ENCODE measurements around the gene FOXQ1. TPM values are rescaled to one million over a fixed set of nuclear protein-coding genes. Genes with fewer than 3 reads are reported as not detected.

FOXQ1 gene, protein sequence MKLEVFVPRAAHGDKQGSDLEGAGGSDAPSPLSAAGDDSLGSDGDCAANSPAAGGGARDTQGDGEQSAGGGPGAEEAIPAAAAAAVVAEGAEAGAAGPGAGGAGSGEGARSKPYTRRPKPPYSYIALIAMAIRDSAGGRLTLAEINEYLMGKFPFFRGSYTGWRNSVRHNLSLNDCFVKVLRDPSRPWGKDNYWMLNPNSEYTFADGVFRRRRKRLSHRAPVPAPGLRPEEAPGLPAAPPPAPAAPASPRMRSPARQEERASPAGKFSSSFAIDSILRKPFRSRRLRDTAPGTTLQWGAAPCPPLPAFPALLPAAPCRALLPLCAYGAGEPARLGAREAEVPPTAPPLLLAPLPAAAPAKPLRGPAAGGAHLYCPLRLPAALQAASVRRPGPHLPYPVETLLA
- total RNA-seq: 10 to 100 TPM in 1 of 2 donors, 1 to 10 TPM in 1; 2.0 to 22.9 TPM
- 10 to 100 TPM in 1 of 2 donors, 1 to 10 TPM in 1; 1.5 to 11.7 TPM for polyA plus RNA-seq
- long read RNA-seq, donor 1, transcript FOXQ1-201 (1 exons, 2,309 nt): major isoform, 5 of 5 reads
- long read RNA-seq, donor 1, partial matches to known transcripts: 0 of 5 reads
- long read RNA-seq, donor 1, other reads (novel, unspliced or antisense): 0 of 5 reads
- long read RNA-seq, donor 2: 0 reads
- long read RNA-seq, donor 3, partial matches to known transcripts: 0 of 2 reads
- long read RNA-seq, donor 3, other reads (novel, unspliced or antisense): 0 of 2 reads
- long read RNA-seq, donor 4, partial matches to known transcripts: 0 of 3 reads
- long read RNA-seq, donor 4, other reads (novel, unspliced or antisense): 0 of 3 reads
- long read RNA-seq, donor 5, transcript FOXQ1-201 (1 exons, 2,309 nt): major isoform, 6 of 6 reads
- long read RNA-seq, donor 5, partial matches to known transcripts: 0 of 6 reads
- long read RNA-seq, donor 5, other reads (novel, unspliced or antisense): 0 of 6 reads

DNA sequence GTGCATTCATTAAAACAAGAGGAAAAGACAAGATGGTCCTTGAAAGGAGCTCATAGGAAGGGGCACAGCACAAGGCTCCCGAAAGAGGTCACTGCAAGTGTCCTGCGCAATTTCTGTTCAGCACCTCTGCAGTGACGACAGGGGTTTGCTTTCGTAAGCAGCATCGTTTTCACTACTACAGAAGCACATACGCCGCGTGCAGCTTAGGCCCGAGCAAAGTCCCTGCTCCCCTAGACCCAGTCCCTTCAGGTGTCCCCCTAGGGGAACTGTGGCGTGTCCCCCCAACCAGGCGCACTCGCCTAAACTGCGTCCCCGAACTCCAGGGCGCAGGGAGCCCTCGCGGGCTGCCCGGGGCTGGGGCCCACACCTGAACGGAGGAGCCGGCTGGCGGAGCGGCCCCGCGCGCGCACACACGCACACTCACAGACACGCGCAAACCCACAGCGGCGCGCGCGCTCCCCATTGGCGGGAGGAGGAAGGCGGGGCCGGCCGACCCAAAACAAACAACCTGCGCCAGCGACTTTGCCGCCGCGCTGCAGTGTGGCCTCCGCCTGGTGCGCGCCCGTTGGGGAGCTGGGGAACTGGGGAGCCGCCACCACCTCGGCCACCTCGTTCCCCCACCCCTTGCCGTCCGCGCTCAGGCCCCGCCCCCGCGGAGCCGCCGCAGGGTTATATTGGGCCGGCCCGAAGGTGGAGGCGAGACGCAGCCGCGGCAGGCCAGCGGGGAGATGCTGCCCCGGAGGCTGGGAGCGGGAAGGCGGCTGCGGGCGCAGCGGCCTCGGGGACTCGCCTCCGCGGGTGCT, at the start of gene FOXQ1:
TSS of gene FOXQ1 (plus strand) at position 699 of the 803 bp plus-strand sequence. CDS start 607 bp downstream, outside the sequence.
- H3K27ac ChIP-seq (ENCODE audit: low read depth in 1 of 2, low read length in 1 of 2): peak within 1 kb of the TSS in 1 of 2 donors; percentile 78
- H3K9me3 ChIP-seq (ENCODE audit: control insufficient read depth in 4 of 4, insufficient read depth in 3 of 4, low read length in 3 of 4): no peaks in the 10 kb centered on the region
- ATAC-seq (ENCODE audit: insufficient read depth, low FRiP score): peak; percentile 77
- H3K36me3 ChIP-seq (ENCODE audit: control insufficient read depth in 4 of 4, insufficient read depth in 4 of 4, low read length in 4 of 4): no peaks in the 10 kb centered on the region
- peaks cover 0 to 20% (median 14%) of the 10 kb centered on the region in 3 donors for H3K27me3 ChIP-seq (ENCODE audit: control insufficient read depth in 3 of 3, insufficient read depth in 3 of 3, low read length in 2 of 3)
- H3K4me1 ChIP-seq (ENCODE audit: control insufficient read depth in 5 of 5, insufficient read depth in 5 of 5, low read length in 5 of 5): peaks cover 4 to 29% (median 6%) of the 10 kb centered on the region in 5 donors
- DNase-seq: peak; percentile 69 to 87 (median 76)
- TF ChIP-seq, protein P1, sequence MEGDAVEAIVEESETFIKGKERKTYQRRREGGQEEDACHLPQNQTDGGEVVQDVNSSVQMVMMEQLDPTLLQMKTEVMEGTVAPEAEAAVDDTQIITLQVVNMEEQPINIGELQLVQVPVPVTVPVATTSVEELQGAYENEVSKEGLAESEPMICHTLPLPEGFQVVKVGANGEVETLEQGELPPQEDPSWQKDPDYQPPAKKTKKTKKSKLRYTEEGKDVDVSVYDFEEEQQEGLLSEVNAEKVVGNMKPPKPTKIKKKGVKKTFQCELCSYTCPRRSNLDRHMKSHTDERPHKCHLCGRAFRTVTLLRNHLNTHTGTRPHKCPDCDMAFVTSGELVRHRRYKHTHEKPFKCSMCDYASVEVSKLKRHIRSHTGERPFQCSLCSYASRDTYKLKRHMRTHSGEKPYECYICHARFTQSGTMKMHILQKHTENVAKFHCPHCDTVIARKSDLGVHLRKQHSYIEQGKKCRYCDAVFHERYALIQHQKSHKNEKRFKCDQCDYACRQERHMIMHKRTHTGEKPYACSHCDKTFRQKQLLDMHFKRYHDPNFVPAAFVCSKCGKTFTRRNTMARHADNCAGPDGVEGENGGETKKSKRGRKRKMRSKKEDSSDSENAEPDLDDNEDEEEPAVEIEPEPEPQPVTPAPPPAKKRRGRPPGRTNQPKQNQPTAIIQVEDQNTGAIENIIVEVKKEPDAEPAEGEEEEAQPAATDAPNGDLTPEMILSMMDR (IDR thresholded peaks at IDR 0.05; ENCODE audit: control extremely low read depth, extremely low read depth): no peak
- peak within 1 kb of the TSS; percentile 16 to 75 for H3K9ac ChIP-seq (ENCODE audit: insufficient read depth in 1 of 2, low read length in 2 of 2)
- 0 to 1% methylated on average over 59 to 75 of the region's 75 CpGs for WGBS, 2 donors
- H3K4me3 ChIP-seq: peak within 1 kb of the TSS; percentile 68

DNA sequence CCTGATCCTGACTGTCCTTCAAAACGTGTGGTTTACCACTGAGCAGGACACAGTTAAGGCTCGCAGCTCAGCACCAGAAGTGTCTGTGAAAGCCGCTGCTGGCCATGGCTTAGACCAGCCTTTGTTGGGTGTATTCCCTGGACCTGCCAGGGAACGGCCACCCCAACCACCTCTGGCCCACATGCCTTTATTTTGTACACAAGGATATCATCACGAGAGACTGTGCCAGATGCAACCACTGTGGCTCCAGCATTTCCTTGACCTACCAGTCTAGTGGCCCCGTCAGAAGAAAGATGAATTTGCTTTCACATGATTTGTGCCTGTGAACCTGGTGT, 49.2 kb upstream of the FOXQ1 start:
- 91 to 94% methylated on average over 6 of the region's 6 CpGs for WGBS, 2 donors
- no peak overlapping the region for H3K9ac ChIP-seq (ENCODE audit: insufficient read depth in 1 of 2, low read length in 2 of 2)
- no peaks in the 10 kb centered on the region for H3K36me3 ChIP-seq (ENCODE audit: control insufficient read depth in 4 of 4, insufficient read depth in 4 of 4, low read length in 4 of 4)
- DNase-seq (no peak), ATAC-seq (ENCODE audit: insufficient read depth, low FRiP score) (no peak)
- no peak overlapping the region for H3K4me3 ChIP-seq
- no peaks in the 10 kb centered on the region for H3K27me3 ChIP-seq (ENCODE audit: control insufficient read depth in 3 of 3, insufficient read depth in 3 of 3, low read length in 2 of 3)
- no peaks in the 10 kb centered on the region for H3K4me1 ChIP-seq (ENCODE audit: control insufficient read depth in 5 of 5, insufficient read depth in 5 of 5, low read length in 5 of 5)
- no peak overlapping the region for H3K27ac ChIP-seq (ENCODE audit: low read depth in 1 of 2, low read length in 1 of 2)
- no peaks in the 10 kb centered on the region for H3K9me3 ChIP-seq (ENCODE audit: control insufficient read depth in 4 of 4, insufficient read depth in 3 of 4, low read length in 3 of 4)
- TF ChIP-seq, protein P1 (IDR thresholded peaks at IDR 0.05; ENCODE audit: control extremely low read depth, extremely low read depth): no peak

DNA sequence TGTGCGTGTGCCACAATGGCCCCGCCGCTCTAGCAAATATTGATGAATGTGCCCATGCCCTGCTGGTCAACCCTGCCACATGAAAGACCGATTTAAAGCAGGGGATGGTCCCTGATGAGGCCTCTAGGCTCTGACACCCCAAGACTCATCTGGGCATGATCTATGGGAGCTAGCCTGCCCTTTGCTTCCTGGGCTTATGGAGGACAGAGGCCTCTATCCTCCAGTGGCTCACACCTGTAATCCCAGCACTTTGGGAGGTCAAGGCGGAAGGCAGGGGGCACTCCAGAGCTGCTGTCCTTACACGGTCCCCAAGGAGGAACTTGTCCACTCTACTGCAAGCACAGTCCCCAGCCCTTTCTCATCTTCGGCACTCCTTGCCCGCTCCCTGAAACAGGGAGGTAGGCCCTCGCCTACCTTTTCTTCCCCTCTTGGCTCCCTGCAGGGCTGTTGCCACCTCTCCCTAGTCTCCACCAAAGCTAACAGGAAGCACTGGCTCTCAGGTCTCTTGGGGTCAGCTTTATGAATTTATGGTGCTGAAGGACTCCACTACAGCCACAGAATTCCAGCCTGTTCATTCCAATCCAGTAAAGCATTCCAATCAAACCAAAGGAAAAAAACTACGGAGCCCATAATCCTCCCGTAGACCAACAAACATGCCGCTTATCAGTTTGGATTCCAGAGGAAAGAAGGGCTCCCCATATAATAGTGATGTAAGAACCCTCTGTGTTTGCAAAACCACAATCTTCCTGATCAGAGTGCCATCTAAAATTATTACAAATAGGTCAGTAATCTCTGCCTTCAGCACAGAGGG, 48.7 kb upstream of the FOXQ1 start:
- no peak for ATAC-seq (ENCODE audit: insufficient read depth, low FRiP score)
- Histone ChIP-seq H3K9ac (ENCODE audit: insufficient read depth in 1 of 2, low read length in 2 of 2) (no peak overlapping the region), H3K36me3 (ENCODE audit: control insufficient read depth in 4 of 4, insufficient read depth in 4 of 4, low read length in 4 of 4) (no peaks in the 10 kb centered on the region), H3K9me3 (ENCODE audit: control insufficient read depth in 4 of 4, insufficient read depth in 3 of 4, low read length in 3 of 4) (no peaks in the 10 kb centered on the region), H3K27me3 (ENCODE audit: control insufficient read depth in 3 of 3, insufficient read depth in 3 of 3, low read length in 2 of 3) (no peaks in the 10 kb centered on the region), H3K4me3 (no peak overlapping the region), H3K27ac (ENCODE audit: low read depth in 1 of 2, low read length in 1 of 2) (no peak overlapping the region), H3K4me1 (ENCODE audit: control insufficient read depth in 5 of 5, insufficient read depth in 5 of 5, low read length in 5 of 5) (no peaks in the 10 kb centered on the region)
- 78 to 82% methylated on average over 12 of the region's 12 CpGs for WGBS, 2 donors
- TF ChIP-seq, protein P1 (IDR thresholded peaks at IDR 0.05; ENCODE audit: control extremely low read depth, extremely low read depth): no peak
- DNase-seq: no peak
